NCI-H510A treated with DMSO at 0.1 percent for 48 hours (cell line): ENCODE data around the gene ADAM22.
"Not testable (repeated sequence)": the region's sequence is repeated elsewhere in the genome, so short reads cannot be mapped to it uniquely, and the experiment has no call there.

ENCODE experiments used
- DNase-seq: peaks from one replicate; lab custom pipeline; 2025; lab: John Stamatoyannopoulos, UW

ADAM22 gene, protein sequence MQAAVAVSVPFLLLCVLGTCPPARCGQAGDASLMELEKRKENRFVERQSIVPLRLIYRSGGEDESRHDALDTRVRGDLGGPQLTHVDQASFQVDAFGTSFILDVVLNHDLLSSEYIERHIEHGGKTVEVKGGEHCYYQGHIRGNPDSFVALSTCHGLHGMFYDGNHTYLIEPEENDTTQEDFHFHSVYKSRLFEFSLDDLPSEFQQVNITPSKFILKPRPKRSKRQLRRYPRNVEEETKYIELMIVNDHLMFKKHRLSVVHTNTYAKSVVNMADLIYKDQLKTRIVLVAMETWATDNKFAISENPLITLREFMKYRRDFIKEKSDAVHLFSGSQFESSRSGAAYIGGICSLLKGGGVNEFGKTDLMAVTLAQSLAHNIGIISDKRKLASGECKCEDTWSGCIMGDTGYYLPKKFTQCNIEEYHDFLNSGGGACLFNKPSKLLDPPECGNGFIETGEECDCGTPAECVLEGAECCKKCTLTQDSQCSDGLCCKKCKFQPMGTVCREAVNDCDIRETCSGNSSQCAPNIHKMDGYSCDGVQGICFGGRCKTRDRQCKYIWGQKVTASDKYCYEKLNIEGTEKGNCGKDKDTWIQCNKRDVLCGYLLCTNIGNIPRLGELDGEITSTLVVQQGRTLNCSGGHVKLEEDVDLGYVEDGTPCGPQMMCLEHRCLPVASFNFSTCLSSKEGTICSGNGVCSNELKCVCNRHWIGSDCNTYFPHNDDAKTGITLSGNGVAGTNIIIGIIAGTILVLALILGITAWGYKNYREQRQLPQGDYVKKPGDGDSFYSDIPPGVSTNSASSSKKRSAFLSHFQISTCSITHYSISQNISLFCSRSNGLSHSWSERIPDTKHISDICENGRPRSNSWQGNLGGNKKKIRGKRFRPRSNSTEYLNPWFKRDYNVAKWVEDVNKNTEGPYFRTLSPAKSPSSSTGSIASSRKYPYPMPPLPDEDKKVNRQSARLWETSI

DNA sequence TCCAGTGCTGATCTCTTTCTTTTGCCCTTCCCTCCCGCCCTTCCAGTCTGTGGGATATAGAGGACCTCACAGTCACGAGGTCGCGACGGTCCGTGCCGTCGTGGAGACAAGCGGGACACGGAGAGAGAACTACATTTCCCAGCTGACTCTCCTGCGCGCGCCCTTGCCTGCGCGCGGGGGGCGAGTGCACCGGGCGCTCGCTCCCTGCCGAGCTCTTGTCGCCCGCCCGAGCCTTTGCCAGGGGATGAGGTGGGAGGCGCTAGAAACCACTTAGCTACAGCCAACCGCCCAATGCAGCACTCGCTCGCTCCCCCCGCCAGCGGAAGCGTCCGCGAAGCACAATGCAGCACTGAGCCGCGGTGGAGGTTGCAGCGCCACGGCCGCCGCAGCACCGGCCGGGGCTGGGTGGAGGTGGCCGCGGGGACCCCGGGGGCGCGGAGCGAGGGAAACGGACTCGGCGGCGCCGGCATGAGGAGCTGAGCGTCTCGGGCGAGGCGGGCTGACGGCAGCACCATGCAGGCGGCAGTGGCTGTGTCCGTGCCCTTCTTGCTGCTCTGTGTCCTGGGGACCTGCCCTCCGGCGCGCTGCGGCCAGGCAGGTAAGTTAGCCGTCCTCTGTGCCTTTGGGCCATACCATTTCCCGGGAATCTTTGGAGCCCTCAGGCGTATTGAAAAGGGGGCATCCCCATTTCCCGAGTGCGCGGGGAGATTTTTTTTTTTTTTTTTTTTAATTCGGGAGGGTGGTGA lies at the start of gene ADAM22:
TSS of gene ADAM22 (plus strand) at position 299 of the 746 bp plus-strand sequence. CDS start at position 514, 215 bp downstream.
- DNase-seq: peak; percentile 79

DNA sequence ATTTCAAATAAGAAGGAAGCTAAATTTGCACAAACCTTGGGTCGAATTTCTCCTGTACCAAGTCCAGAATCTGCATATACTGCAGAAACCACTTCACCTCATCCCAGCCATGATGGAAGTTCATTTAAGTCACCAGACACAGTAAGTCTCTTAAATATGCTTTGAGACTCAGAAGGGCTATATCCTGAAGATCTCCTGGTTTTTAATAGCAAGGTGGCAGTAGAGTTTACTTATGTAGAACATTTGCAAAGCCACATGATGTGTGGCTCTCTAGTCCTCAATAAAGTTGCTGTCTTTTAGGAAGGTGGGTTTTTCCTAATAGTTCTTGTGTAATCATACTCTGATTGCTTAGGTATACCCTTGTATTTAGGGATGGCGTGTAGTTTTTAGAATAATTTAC lies 49.0 kb upstream of the ADAM22 start:
- DNase-seq: no peak

GRCh38 chr7:87886875-87887274 lies 47.2 kb upstream of the ADAM22 start:
- no peak for DNase-seq

GRCh38 chr7:87895363-87895762 lies 38.7 kb upstream of the ADAM22 start:
- no peak for DNase-seq

- no peak for DNase-seq
These were observed 34.8 kb upstream of the ADAM22 start for GRCh38 chr7:87899255-87899654.

DNA sequence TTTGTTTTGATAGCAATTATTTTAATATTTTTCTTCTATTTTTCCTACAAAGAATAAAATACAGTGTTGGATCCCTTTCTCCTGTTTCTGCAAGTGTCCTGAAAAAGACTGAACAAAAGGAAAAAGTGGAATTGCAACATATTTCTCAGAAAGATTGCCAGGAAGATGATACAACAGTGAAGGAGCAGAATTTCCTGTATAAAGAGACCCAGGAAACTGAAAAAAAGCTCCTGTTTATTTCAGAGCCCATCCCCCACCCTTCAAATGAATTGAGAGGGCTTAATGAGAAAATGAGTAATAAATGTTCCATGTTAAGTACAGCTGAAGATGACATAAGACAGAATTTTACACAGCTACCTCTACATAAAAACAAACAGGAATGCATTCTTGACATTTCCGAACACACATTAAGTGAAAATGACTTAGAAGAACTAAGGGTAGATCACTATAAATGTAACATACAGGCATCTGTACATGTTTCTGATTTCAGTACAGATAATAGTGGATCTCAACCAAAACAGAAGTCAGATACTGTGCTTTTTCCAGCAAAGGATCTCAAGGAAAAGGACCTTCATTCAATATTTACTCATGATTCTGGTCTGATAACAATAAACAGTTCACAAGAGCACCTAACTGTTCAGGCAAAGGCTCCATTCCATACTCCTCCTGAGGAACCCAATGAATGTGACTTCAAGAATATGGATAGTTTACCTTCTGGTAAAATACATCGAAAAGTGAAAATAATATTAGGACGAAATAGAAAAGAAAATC lies 26.7 kb upstream of the ADAM22 start:
- not testable (repeated sequence) for DNase-seq

GRCh38 chr7:87908814-87909213 lies 25.2 kb upstream of the ADAM22 start:
- not testable (repeated sequence) for DNase-seq

GRCh38 chr7:87912121-87912520 lies 21.9 kb upstream of the ADAM22 start:
- DNase-seq: no peak

- DNase-seq: no peak
These were observed 15.3 kb upstream of the ADAM22 start for GRCh38 chr7:87918740-87919139.

DNA sequence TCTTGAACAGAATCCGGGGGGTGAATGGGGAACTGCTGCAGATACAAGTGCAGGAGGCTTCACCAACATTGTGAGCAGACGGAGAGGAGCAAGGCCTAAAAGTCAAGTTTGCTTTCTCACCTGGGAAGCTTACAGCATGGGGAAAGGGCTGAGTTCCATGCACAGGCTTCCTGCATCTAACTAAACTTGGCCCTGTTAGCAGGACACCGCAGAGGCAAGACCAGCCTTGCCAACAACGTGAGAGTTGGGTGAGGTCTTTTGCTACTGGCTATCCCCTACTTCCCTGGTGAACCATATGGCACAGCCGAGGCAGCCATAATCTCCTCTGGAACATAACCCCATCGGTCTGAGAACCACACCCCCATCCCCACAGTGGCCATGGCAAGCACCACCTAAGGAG lies 14.2 kb upstream of the ADAM22 start:
- DNase-seq: no peak

DNA sequence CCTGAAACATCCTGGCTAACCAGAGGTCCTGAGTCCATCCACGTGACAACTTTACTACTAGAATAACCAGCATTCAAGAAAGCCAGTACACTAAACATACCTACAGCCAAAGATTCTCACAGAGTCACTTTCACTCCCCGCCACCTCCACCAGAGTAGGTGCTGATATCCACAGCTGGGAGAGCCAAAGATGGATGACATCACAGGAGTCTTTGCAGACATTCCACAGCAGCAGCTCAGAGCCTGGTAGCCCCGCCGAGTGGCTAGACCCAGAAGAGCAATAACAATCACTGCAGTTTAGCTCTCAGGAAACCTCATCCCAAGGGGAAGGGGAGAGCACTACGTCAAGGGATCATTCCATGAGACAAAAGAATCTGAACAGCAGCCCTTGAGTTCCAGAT lies 13.5 kb upstream of the ADAM22 start:
- no peak for DNase-seq

DNA sequence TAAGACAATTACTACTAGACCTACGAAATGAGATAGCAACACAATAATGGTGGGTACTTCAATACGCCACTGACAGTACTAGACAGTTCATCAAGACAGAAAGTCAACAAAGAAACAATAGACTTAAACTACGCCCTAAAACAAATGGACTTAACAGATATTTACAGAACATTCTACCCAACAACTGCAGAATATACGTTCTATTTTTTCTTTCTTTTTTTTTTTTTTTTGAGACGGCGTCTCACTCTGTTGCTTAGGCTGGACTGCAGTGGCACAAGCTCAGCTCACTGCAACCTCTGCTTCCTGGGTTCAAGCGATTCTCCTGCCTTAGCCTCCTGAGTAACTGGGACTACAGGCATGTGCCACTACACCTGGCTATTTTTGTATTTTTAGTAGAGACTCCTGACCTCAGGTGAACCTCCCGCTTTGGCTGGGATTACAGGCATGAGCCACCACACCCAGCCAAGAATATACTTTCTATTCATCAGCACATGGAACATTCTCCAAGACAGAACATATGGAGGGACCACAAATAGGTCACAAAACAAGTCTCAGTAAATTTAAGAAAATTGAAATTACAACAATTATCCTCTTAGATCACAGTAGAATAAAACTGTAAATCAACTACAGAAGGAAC lies 11.2 kb upstream of the ADAM22 start:
- DNase-seq: peak; percentile 11

- peak; percentile 53 for DNase-seq
These were observed 7.2 kb upstream of the ADAM22 start for GRCh38 chr7:87926581-87927461.

DNA sequence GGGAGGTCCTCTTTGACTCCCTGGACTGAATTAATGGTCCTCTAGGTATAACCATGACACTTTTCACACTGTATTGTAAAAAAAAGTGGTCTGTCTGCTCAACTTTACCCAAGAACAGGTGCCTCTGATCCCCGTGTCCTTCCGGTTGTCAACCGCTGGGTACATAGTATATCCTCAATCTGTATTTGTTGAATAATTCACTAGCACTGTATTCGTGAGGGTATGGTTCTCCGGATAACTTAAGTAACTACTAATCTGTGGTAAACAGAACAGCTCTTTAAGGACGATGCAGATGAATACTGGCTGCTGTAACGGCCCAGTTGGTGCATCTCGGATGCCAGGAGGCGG lies 472 bp upstream of the ADAM22 start:
- no peak for DNase-seq

DNA sequence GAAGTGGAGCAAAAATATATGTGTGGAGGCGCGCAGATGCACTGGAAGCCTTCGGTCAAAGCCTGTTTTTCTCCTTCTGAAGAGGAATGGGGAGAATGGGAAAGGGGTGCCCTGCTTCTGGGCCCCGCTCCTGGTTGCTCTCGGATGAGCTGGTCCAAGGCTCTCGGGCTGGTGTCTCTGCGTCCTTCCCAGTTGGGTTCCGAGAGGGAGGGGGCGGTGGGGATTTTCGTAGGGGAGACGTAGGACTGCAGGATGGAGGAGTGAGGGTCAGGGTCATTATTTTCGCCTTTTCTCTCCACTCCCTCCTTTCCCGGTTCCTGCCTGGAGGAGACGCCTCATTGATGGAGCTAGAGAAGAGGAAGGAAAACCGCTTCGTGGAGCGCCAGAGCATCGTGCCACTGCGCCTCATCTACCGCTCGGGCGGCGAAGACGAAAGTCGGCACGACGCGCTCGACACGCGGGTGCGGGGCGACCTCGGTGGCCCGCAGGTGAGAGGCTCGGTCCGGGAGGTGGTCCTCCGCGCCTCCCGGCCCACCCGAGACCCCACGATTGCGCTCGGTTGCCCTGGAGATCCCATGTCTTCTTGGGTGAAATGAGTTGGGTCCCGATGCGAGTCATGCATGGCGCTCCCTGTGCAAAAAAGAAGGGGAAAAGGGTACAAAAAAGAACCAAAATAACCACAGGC lies 790 bp downstream of the ADAM22 start:
- no peak for DNase-seq

DNA sequence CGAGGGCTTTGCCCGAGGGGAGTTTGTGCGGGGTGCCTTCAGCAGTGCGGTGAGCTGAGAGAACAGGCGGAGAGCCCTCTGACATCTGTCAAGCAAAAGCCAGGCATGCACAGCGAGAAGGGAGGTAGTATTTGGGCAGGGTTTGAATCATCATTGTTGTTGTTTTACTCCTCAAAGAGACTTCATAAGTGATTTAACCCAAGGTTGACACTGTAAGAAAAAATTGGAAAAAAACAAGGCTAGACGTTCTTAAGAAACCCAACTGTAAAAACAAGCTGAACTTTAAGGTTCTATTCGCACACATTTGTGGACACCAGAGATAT lies 1.3 kb downstream of the ADAM22 start:
- DNase-seq: no peak

DNA sequence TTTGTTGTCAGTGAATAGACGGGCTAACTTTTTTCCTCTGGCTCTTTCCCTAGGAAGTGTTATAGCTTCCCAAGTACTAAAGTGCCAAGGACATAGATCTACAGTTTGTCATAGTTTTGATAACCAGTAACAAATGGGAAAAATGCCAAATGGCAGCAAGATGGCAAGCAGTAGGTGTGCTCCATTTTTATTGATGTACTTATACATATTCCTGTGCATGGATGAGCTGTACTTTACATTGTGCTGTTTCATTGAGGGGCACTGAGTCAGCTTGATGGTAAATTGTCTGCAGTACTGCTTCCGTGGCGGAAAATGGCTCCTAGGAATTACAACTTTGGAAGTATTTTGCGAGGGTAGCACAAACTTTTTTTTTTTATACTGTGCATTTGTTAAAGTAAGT lies 7.1 kb downstream of the ADAM22 start:
- no peak for DNase-seq

GRCh38 chr7:87944547-87944946 lies 10.5 kb downstream of the ADAM22 start:
- no peak for DNase-seq

GRCh38 chr7:87945926-87946325 lies 11.9 kb downstream of the ADAM22 start:
- DNase-seq: not testable (repeated sequence)

- DNase-seq: no peak
These were observed 14.3 kb downstream of the ADAM22 start for GRCh38 chr7:87948371-87948770.
